Endothelial cell of umbilical vein (primary cell): ENCODE results near the gene BTN3A1. TPM values are rescaled to one million over a fixed set of nuclear protein-coding genes. Genes with fewer than 3 reads are reported as not detected.

Experiments used
- BruUV-seq: library from RNA; stranded (reverse); fragments of 400-500 nt; replicated peaks from 2 replicates; lab custom pipeline; 2021; lab: Mats Ljungman, UMichigan
- CTCF ChIA-PET: fragments of 300-600, 350-600 bp; sonication (Branson Sonifier 250); formaldehyde crosslinking; loops from one replicate; lab custom pipeline; 2021; ENCODE audit warnings: antibody characterized with exemption, inconsistent platforms; lab: Charles Lee
- POLR2A ChIA-PET: fragments of 300-600, 350-600 bp; sonication (Branson Sonifier 250); formaldehyde crosslinking; loops from one replicate; lab custom pipeline; 2021; ENCODE audit warnings: antibody characterized with exemption, inconsistent platforms; lab: Charles Lee
- DNase-seq: peaks from one replicate; pipeline ENCODE4 v3.0.0-alpha.2; 2011; ENCODE audit warnings: low read depth, low spot score
- FAIRE-seq: peaks from 2 replicates; lab custom pipeline; 2011; peaks lifted over from hg19 to GRCh38; lab: Jason Lieb, UNC
- H2AFZ ChIP-seq: 2 replicates; pipeline ENCODE4 v1.6.0; 2012; ENCODE audit warnings: low read depth, low read length, control low read depth, inconsistent platforms
- H3K27ac ChIP-seq: 2 replicates; pipeline ENCODE4 v1.5.1; 2011; ENCODE audit warnings: low read depth, mild to moderate bottlenecking, control low read depth, low read length, moderate library complexity; ENCODE audit not compliant: insufficient read depth
- H3K27me3 ChIP-seq, 2 experiments: 2 replicates each; pipeline versions ENCODE4 v1.6.0 to v1.6.1; 2011; ENCODE audit warnings: low read length in 2 of 2, mixed read lengths in 1 of 2; ENCODE audit not compliant: control insufficient read depth in 2 of 2, insufficient read depth in 2 of 2
- H3K36me3 ChIP-seq, 2 experiments: 2 replicates in 1 of 2; 3 replicates in 1 of 2; pipeline ENCODE4 v1.5.1; 2011; ENCODE audit warnings: low read length in 2 of 2, mild to moderate bottlenecking in 1 of 2, moderate library complexity in 1 of 2; ENCODE audit not compliant: control insufficient read depth in 2 of 2, insufficient read depth in 2 of 2; ENCODE audit errors: extremely low read depth in 1 of 2
- H3K4me1 ChIP-seq: 3 replicates; pipeline ENCODE4 v1.5.1; 2011; ENCODE audit warnings: mild to moderate bottlenecking, low read length; ENCODE audit not compliant: control insufficient read depth, insufficient read depth; ENCODE audit errors: extremely low read depth
- H3K4me2 ChIP-seq: 2 replicates; pipeline ENCODE4 v1.6.1; 2011; ENCODE audit warnings: low read length, control low read depth, mixed read lengths; ENCODE audit not compliant: insufficient read depth
- H3K4me3 ChIP-seq, 3 experiments: fragments of 200-600 bp in 1 of 3; sonication (generic), shearing (Covaris generic) in 1 of 3; replicated peaks in 1 of 3; 2 replicates each; pipeline ENCODE4 v1.5.1; 2011 to 2016; ENCODE audit warnings: control low read depth in 3 of 3, low read length in 3 of 3, mild to moderate bottlenecking in 2 of 3, inconsistent platforms in 1 of 3, low read depth in 1 of 3, moderate library complexity in 1 of 3; ENCODE audit not compliant: insufficient read depth in 1 of 3
- H3K79me2 ChIP-seq: 2 replicates; pipeline ENCODE4 v1.6.0; 2012; ENCODE audit warnings: low read length, inconsistent platforms; ENCODE audit not compliant: control insufficient read depth, insufficient read depth
- H3K9ac ChIP-seq: replicated peaks from 2 replicates; pipeline ENCODE3; 2011; ENCODE audit warnings: low read length, control low read depth; ENCODE audit not compliant: insufficient read depth; ENCODE audit errors: extremely low read depth
- H3K9me1 ChIP-seq: replicated peaks from 3 replicates; pipeline ENCODE4 v1.6.0; 2011; ENCODE audit warnings: mild to moderate bottlenecking, low read length; ENCODE audit not compliant: control insufficient read depth, insufficient read depth; ENCODE audit errors: extremely low read depth
- H3K9me3 ChIP-seq: replicated peaks from 2 replicates; pipeline ENCODE4 v1.5.1; 2012; ENCODE audit warnings: low read length, inconsistent platforms; ENCODE audit not compliant: control insufficient read depth, insufficient read depth
- H4K20me1 ChIP-seq: replicated peaks from 2 replicates; pipeline ENCODE3; 2011; ENCODE audit warnings: mild to moderate bottlenecking, low read length; ENCODE audit not compliant: control insufficient read depth, insufficient read depth; ENCODE audit errors: extremely low read depth
- EZH2 ChIP-seq: IDR thresholded peaks from 2 replicates; pipeline ENCODE4 v1.6.1; 2012; ENCODE audit warnings: borderline replicate concordance, low read depth, mild to moderate bottlenecking, moderate library complexity, low read length, inconsistent platforms; ENCODE audit not compliant: severe bottlenecking
- GATA2 ChIP-seq: IDR thresholded peaks from 2 replicates; pipeline ENCODE4 v1.7.0; 2011; ENCODE audit warnings: low read depth, mild to moderate bottlenecking, moderate library complexity, mixed read lengths, low read length; ENCODE audit not compliant: insufficient read length, insufficient read depth
- MAX ChIP-seq: IDR thresholded peaks from 2 replicates; pipeline ENCODE4 v1.6.1; 2011; ENCODE audit not compliant: insufficient read depth, insufficient read length
- POLR2A ChIP-seq: IDR thresholded peaks from 2 replicates; pipeline ENCODE4 v1.6.1; 2012; ENCODE audit warnings: low read depth, mild to moderate bottlenecking, control low read depth, low read length
- POLR2AphosphoS5 ChIP-seq: IDR thresholded peaks from 2 replicates; pipeline ENCODE4 v1.6.1; 2012; ENCODE audit warnings: low read depth, mild to moderate bottlenecking, control low read depth, low read length, moderate library complexity; ENCODE audit not compliant: insufficient read depth
- dilution Hi-C: fragments of 300-500 bp; cut with MboI; formaldehyde crosslinking; loops from one replicate; pipeline ENCODE4 v1.15.0; 2019; ENCODE audit warnings: low sequenced_read_pairs; ENCODE audit not compliant: extremely low pct_ligation_motif_present
- intact Hi-C: fragments of 100-400 bp; cut with micrococcal nuclease; formaldehyde crosslinking; loops from one replicate; pipeline ENCODE4 v1.10.0; 2022
- polyA plus RNA-seq, 4 experiments: library from polyadenylated mRNA; depleted of rRNA in 3 of 4; stranded (reverse) in 3 of 4; unstranded in 1 of 4; fragments of >200 nt; gene quantifications; 2 replicates each; pipeline versions ENCODE4 v1.2.1 to v1.2.3, GENCODE V29; 2011 to 2012; ENCODE audit warnings: missing spikeins in 1 of 4
- total RNA-seq: library from RNA; stranded (reverse); gene quantifications from 2 replicates; pipeline ENCODE4 v1.2.3, GENCODE V29; 2021

The BTN3A1 gene
- total and polyA plus RNA-seq, 2 donors (not counting 3 experiments of a cell fraction or from before 2014, with no cell fraction given) = 7.6 to 12.1 TPM

GRCh38 chr6:26362093-26362835, 39.8 kb upstream of the BTN3A1 start:
- Histone ChIP-seq H3K4me3 (no peak overlapping the region), H4K20me1 (no peaks in the 10 kb centered on the region), H3K9me3 (no peaks in the 10 kb centered on the region), H2AFZ (no peak overlapping the region), H3K36me3 (no peaks in the 10 kb centered on the region), H3K27me3 (no peaks in the 10 kb centered on the region), H3K27ac (no peak overlapping the region), H3K79me2 (no peaks in the 10 kb centered on the region), H3K4me1 (peaks cover 9% of the 10 kb centered on the region), H3K9ac (no peak overlapping the region), H3K9me1 (no peaks in the 10 kb centered on the region), H3K4me2 (no peak overlapping the region)
- BruUV-seq = no TSS peak
- dilution Hi-C loops (no loop called here), intact Hi-C loops (no loop called here)
- ChIA-PET POLR2A (no interaction called here), CTCF (interaction anchor here (2.7 kb wide), 1 partner anchor 21 kb away, joined by 13 read pairs; no protein-coding TSS in a partner anchor)
- no peak for TF ChIP-seq MAX
- no peak for TF ChIP-seq GATA2
- TF ChIP-seq POLR2A = no peak
- DNase-seq (no peak), FAIRE-seq (no peak)

- no peak for TF ChIP-seq EZH2
- TF ChIP-seq POLR2AphosphoS5 = no peak
- ChIA-PET POLR2A (no interaction called here), CTCF (interaction anchor here (2.7 kb wide), 1 partner anchor 21 kb away, joined by 13 read pairs; no protein-coding TSS in a partner anchor)
- Histone ChIP-seq H3K9ac (no peak overlapping the region), H3K4me3 (no peak overlapping the region), H3K27me3 (no peaks in the 10 kb centered on the region), H3K79me2 (no peaks in the 10 kb centered on the region), H3K36me3 (no peaks in the 10 kb centered on the region), H3K9me1 (no peaks in the 10 kb centered on the region), H3K27ac (no peak overlapping the region), H3K4me2 (no peak overlapping the region), H3K4me1 (peaks cover 9% of the 10 kb centered on the region), H3K9me3 (no peaks in the 10 kb centered on the region), H2AFZ (no peak overlapping the region), H4K20me1 (no peaks in the 10 kb centered on the region)
- no TSS peak for BruUV-seq
- dilution Hi-C loops (no loop called here), intact Hi-C loops (no loop called here)
- DNase-seq (no peak), FAIRE-seq (no peak)
Observed at GRCh38 chr6:26362836-26363220, 39.2 kb upstream of the BTN3A1 start.
